ENCODE results near the gene MYCL.
A peak's percentile ranks its signal among the peaks of the same experiment; 100 is the strongest.

Gene MYCL

DNA sequence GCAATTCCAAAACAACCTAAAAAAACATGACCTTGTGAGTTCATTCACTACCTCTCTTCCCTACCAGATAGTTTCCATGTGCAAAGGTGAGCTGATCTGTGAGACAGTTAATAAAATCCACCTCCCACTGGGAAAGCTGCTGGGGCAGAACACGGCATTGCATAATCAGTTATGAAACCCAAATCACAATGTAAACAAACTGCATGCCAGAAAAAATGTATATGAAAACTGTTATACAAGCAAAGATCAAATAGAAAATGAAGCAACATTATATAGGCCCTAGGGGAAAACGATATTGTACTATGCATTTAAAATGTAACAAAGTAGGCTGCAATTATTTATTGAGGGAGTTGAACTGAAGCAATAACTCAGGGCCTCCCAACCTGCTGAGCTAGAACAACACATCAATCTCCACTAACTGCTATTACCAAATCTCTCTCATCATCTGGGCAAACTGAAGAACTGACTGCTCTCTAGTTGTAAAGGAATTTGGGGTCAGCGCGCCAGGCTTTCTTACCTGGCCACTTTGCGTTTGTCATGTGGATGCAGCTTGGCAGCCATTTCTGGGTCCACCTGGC, 49.4 kb downstream of the MYCL start:
- no peak for DNase-seq

DNA sequence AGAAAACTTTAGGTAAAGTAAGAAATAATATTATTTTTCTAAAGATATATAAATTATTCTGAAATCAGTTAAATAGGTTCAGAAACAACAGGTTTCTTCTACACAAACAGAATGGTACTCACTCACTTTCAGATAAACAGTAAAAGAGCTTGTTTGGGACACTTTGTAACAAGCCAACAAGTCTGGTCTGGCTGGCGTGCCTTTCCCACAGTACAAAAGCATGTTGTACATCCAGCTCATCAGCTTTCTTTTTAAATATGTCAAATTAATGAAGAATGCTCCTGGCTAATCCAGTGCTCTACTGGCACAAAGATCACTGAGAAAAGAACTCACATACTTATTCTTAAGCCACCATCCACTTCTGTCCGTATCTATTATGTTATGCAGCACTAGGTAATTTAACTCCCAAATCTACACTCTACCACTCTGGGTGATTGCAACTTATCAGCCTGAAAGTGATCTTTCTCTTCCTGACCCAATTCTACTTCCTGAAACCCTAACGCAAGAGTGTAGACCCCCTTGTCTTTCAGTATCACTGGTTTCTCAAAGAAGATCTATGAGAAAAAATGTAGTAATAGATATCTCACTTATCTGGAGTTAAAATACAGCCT, 51.0 kb downstream of the MYCL start:
- no peak for DNase-seq

- no peak for DNase-seq
Measured at GRCh38 chr1:39849203-39849602, 52.5 kb downstream of the MYCL start.

- DNase-seq: no peak
Measured at GRCh38 chr1:39847940-39848339, 53.8 kb downstream of the MYCL start.

GRCh38 chr1:39846796-39847195, 54.9 kb downstream of the MYCL start:
- DNase-seq: no peak

GRCh38 chr1:39845569-39846566, 55.8 kb downstream of the MYCL start:
- DNase-seq: peak; percentile 82
